Limb (tissue), 2 donors: ENCODE measurements around the gene CREB5.
A peak's percentile ranks its signal among the peaks of the same experiment; 100 is the strongest.
"Not testable (repeated sequence)": the region's sequence is repeated elsewhere in the genome, so short reads cannot be mapped to it uniquely, and the experiment has no call there.

Experiments used
- DNase-seq, 2 donors: peaks; one replicate each; pipeline ENCODE4 v3.0.0-alpha.2; 2016; ENCODE audit errors: extremely low spot score in 2 of 2

CREB5 gene, protein sequence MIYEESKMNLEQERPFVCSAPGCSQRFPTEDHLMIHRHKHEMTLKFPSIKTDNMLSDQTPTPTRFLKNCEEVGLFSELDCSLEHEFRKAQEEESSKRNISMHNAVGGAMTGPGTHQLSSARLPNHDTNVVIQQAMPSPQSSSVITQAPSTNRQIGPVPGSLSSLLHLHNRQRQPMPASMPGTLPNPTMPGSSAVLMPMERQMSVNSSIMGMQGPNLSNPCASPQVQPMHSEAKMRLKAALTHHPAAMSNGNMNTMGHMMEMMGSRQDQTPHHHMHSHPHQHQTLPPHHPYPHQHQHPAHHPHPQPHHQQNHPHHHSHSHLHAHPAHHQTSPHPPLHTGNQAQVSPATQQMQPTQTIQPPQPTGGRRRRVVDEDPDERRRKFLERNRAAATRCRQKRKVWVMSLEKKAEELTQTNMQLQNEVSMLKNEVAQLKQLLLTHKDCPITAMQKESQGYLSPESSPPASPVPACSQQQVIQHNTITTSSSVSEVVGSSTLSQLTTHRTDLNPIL

DNA sequence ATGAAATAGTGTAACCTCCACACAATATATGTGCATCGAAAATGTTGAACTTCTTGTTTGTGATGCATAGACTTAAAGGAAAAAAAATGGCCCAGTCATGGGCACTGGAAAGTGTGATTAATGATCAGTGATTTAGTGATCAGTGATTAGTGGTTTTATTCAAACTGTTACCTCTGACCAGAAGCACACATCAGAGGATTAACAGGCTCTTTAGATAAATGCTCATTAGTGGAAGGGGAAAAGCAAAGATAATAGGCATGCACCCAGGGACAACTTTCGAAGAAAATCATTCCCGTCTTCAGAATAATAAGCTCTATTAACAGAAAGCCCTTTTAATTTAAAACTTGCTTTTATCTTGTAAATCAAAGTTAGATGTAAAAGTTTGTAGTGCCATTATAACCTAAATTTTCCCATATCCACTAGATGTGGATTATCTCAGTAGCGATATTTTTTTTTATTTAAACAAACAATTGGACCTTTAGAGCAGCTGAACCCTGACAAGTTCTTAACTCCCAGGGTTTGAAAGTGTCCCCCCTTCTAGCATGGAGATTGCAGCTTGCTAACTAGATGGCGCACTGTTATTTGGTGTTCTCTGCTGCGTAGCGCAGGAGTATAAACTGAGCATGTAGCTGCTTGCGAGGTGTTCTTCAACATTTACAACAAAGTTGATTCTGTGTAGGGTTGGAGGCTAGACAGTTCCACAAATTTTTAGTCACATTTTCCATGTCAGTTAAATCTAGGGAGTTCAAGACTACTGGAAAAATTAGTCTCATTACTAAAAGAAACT, at the start of gene CREB5:
TSS of gene CREB5 (plus strand) at position 643 of the 787 bp plus-strand sequence. CDS start 397 bp downstream, outside the sequence.
- DNase-seq, result peak; percentile 42 to 61

DNA sequence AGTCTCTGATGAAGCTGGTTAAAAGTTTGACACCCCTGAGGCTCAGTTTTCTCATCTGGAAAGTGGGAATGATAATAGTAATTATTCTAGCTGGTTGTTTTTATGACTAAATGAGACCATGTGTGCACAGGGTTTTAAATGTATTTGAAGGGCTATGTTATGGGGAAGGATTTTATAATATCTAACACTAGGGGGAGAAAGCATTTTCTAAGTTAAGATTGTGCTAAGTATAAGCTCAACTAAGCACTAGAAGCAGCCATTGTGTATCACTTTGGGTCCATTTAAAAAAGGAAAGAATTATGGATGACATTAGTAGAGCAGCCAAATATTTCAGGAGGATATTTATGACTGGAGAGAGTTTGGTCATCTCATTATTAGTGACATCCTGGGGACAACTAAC, 49.5 kb upstream of the CREB5 start:
- no peak for DNase-seq

GRCh38 chr7:28364082-28364481, 48.2 kb upstream of the CREB5 start:
- DNase-seq, result no peak

- no peak for DNase-seq
Measured at GRCh38 chr7:28369523-28369922, 42.8 kb upstream of the CREB5 start.

- DNase-seq, result no peak
Measured at GRCh38 chr7:28371846-28372245, 40.5 kb upstream of the CREB5 start.

GRCh38 chr7:28373990-28374389, 38.3 kb upstream of the CREB5 start:
- no peak for DNase-seq

- no peak for DNase-seq
Measured at GRCh38 chr7:28375729-28376128, 36.6 kb upstream of the CREB5 start.

DNA sequence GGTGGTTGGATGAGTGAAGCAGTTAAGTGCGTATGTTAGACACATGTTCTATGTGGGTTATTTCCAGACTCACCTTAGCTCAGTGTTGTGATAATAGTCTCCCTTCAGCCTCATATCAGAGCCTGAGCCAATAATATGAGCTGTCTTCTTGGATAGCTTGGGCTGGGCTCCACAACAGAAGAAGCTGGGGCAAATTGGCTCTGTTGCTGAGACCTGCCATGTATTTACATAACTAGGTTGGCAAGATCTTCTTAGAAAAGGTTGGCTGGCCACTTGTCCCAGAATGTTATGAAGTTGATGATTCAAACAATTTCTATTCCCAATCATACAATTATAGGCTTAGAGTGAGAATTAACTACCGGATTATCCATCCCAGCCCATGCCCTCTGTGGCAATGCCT, 35.7 kb upstream of the CREB5 start:
- DNase-seq, result no peak

DNA sequence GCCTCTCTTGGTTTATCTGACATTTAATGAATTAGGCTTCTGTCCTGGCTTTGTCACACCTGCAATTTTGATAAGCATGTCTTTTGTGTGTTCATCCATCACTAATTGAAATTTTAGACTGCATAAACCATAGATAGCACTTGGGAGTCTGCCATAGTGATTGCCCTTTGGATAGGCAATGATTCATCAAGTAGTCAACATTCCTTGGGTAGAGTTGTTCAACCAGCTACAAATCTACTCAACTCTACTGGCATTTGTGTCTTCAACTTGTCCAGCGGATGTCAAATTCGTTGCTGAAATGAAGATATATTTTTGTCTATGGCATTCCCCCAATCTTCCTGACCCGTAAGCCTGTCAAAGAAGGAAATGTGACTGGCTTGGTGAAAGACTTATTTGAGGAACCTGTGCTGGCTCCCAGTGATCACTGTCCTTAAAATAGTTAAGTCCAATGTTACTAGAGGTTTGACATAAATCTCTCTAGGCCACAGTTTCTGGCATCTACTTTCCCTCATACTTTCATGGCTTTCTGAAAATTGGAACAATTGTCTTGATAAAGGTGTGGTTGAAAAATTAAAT, 33.7 kb upstream of the CREB5 start:
- no peak for DNase-seq

DNA sequence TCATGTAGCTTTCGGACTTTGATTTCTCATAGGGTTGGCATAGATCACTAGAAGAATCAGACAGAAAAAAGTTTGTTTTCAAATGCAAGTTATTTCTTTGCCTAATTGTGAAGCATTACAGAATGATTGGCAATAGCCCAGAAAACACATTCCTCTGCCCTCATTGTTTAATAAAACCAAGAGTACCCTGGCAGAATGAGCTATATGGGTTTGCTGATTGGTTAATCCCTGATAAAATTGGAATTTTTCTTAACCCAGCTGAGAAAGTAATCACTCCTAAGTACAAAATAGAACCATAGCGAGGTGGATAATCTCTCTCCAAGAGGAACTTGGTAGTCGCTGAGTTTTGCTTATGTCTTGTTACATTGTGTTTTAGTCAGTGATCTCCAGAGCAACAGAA, 30.9 kb upstream of the CREB5 start:
- DNase-seq, result no peak

DNA sequence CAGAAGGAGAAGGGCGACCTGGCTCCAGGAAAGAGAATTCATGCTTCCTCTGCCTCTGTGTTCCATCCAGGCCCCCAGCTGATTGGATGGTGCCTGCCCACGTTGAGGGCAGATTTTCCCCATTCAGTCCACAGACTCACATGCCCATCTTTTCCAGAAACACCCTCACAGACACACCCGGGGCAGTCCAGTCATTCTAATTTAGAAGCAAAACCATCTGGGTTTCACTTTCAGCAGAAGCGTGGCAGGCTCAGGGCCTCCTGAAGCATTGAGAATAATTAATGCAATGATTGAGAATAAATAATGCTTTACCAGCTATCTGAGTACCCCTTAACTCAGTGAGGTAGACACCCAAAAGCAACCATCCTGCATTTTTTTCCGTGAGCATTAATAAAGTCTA, 30.2 kb upstream of the CREB5 start:
- DNase-seq, result no peak

DNA sequence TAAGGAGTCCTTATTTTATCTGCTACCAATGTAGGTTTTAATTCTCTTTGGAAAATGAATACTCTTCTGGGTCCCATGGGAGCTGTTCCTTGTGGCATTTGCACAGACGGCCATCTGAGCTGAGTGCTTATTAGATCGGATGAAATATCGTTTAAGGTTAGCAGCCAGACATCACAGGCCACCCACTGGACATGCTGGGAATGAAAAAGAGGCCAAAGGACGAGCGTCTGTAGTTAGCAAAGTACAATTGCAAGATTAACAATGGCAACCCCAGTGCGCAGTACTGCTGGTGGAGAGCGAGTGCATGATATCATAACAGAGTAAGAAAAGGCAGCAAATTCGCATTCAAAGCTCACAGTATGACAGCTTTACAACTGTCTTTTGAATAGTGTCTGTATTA, 28.3 kb upstream of the CREB5 start:
- DNase-seq, result no peak

GRCh38 chr7:28389504-28390395, 22.6 kb upstream of the CREB5 start:
- DNase-seq, result peak; percentile 50 to 83

DNA sequence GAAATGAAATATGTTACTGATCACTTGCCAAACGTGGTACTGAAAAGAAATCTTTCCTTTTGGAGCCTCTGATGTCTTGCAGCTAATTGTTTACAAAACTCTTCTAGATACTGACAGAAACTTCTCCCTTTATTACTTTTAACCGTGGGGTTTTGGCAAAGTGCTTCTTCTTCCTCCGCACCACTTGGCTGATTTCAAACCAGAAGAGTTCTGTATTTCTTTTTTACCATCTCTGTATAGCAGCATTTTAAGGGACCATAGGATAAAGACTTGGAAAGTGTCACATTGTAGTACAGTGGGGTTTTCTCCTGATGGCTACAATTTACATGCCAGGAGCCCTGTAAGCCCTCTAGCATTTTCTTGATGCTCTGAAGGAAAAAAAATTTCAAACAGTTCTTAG, 21.9 kb upstream of the CREB5 start:
- no peak for DNase-seq

DNA sequence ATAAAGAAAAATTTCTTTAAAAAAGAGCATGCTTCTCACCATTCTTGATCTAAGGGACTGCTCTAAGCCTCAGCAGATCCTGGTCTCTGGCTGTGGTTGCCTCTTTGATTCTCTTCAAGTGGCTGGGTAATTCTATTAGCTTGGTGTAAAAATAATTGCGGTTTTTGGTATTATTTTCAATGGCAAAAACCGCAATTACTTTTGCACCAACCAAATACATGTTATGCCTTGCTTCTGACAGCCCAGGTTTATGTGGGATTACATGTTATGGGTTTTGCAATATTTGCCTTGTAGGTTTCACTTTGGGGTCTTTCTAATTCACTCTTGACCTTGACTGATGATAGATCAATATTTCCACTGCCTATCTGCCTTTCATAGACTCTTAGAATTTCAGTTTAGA, 20.0 kb upstream of the CREB5 start:
- DNase-seq, result no peak

DNA sequence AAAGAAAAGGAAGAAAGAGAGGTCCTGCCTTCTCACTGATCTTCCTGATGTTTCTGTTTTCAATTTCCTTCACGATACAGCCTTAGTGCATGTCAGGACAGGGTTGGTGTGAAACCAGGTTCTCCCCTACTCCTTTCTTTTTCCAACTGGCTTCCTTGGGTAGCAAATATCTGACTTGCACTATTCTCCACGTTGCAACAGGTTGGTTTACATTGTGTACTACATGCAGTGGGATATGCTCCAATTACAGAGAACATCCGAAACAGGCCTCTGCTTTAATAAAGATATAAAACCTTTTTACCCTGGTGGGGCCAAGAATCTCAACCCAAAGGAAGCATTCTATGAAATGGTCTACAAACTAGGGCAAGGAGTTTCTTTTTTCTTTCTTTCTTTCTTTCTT, 16.9 kb upstream of the CREB5 start:
- DNase-seq, result no peak

DNA sequence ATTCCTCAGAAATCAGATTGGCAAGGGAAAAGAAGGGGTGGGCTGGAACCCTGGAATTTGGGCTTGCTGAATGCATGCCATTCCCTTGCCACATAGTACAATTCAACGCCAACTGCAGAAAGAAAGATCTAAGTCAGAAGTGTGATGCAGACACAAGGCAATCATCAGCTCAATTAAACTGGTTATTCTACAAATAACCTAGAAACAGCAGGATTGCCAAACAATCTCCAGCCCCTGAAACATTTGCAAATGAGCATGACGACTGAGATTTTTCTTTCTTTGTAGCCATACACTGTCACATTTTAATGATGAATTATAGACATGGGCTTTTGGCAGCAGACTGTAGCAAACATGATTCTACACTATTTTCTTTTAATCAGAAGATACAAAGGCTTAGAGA, 16.5 kb upstream of the CREB5 start:
- no peak for DNase-seq

DNA sequence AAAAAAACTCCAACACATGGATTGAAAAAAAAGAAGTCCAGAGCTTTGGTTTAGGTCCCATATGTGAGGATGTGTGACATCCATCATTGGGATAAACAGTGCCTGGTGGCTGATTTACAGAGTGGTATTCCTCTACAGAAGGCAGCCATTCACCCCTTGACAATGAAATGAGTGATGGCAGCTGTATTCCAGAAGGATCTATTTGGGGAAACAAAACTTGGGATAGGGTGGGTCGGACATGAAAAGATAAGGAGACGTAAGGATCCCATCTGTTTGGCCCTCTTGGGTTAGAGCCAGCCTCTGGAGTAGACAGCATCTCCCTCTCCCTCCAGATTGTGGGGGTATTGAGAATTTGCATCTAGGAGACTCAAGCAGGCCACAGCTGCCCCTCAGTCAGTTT, 15.2 kb upstream of the CREB5 start:
- DNase-seq, result no peak

DNA sequence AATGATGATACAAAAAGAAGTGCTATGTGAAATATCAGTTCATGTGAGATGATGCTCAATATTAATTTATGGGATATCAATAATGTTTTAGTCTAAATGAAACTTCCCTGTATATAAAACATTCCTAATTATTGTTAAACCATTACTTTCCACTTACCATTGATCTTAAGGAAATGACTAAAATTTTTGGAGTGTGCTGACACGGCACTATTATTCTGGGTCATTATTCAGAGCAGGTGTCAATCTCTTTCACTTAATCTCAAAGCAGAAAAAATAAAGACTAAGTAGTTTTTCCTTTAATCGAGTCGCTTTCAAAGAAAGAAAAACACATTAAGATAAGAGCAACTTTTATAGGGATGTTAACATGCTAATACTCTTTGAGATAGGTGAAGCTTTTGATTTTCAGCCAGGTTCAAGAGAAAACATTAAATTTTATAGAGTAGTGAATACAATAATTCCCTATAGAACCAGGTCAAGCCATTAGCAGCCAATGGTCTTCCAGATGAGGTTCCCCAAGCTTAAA, 11.4 kb upstream of the CREB5 start:
- DNase-seq, result no peak

- not testable (repeated sequence) for DNase-seq
Measured at GRCh38 chr7:28401567-28401966, 10.8 kb upstream of the CREB5 start.

GRCh38 chr7:28405662-28406061, 6.7 kb upstream of the CREB5 start:
- no peak for DNase-seq
